Measurements from ENCODE around the gene TCERG1L. TPM values are rescaled to one million over a fixed set of nuclear protein-coding genes. Genes with fewer than 3 reads are reported as not detected.

Gene TCERG1L
- total RNA-seq, 1 donor from 2014 or later, result not detected

GRCh38 chr10:131187926-131188325, 123.6 kb downstream of the TCERG1L start:
- H3K27me3 ChIP-seq, result no peaks in the 10 kb centered on the region
- H3K9me3 ChIP-seq, result no peaks in the 10 kb centered on the region
- intact Hi-C loops (cut with DNase I), result no loop called here
- no peak for TF ChIP-seq POLR2A (IDR thresholded peaks at IDR 0.05)
- TF ChIP-seq CTCF (IDR thresholded peaks at IDR 0.05), result no peak
- TF ChIP-seq POLR2AphosphoS5 (IDR thresholded peaks at IDR 0.05; ENCODE audit: insufficient read depth in 1 of 2, low read depth in 1 of 2), result no peak
- DNase-seq (ENCODE audit: extremely low spot score in 2 of 2), result no peak
- H3K4me3 ChIP-seq, result no peak overlapping the region
- no peak overlapping the region for H3K27ac ChIP-seq
- H3K4me1 ChIP-seq, result no peaks in the 10 kb centered on the region
- H3K36me3 ChIP-seq, result no peaks in the 10 kb centered on the region

- no peaks in the 10 kb centered on the region for H3K27me3 ChIP-seq
- DNase-seq (ENCODE audit: extremely low spot score in 2 of 2), result no peak
- intact Hi-C loops (cut with DNase I), result no loop called here
Observed at GRCh38 chr10:131187274-131187673, 124.2 kb downstream of the TCERG1L start.

GRCh38 chr10:131186547-131187253, 124.8 kb downstream of the TCERG1L start:
- H3K36me3 ChIP-seq, result no peaks in the 10 kb centered on the region
- no peak overlapping the region for H3K4me3 ChIP-seq
- intact Hi-C loops (cut with DNase I), result no loop called here
- TF ChIP-seq POLR2AphosphoS5 (IDR thresholded peaks at IDR 0.05; ENCODE audit: insufficient read depth in 1 of 2, low read depth in 1 of 2) (no peak), CTCF (IDR thresholded peaks at IDR 0.05) (no peak), POLR2A (IDR thresholded peaks at IDR 0.05) (no peak)
- H3K4me1 ChIP-seq, result no peaks in the 10 kb centered on the region
- H3K27me3 ChIP-seq, result no peaks in the 10 kb centered on the region
- H3K9me3 ChIP-seq, result no peaks in the 10 kb centered on the region
- DNase-seq (ENCODE audit: extremely low spot score in 2 of 2), result peak in 1 of 2 donors; percentile 74
- H3K27ac ChIP-seq, result no peak overlapping the region

More at GRCh38 chr10:131187274-131187673, 124.2 kb downstream of the TCERG1L start:
- TF ChIP-seq POLR2AphosphoS5 (IDR thresholded peaks at IDR 0.05; ENCODE audit: insufficient read depth in 1 of 2, low read depth in 1 of 2), result no peak
- no peak for TF ChIP-seq CTCF (IDR thresholded peaks at IDR 0.05)
- no peak for TF ChIP-seq POLR2A (IDR thresholded peaks at IDR 0.05)
- H3K4me1 ChIP-seq, result no peaks in the 10 kb centered on the region
- no peak overlapping the region for H3K27ac ChIP-seq
- H3K9me3 ChIP-seq, result no peaks in the 10 kb centered on the region
- no peaks in the 10 kb centered on the region for H3K36me3 ChIP-seq
- H3K4me3 ChIP-seq, result no peak overlapping the region

GRCh38 chr10:131184503-131184902, 127.0 kb downstream of the TCERG1L start:
- Histone ChIP-seq H3K27me3 (no peaks in the 10 kb centered on the region), H3K9me3 (no peaks in the 10 kb centered on the region), H3K4me3 (no peak overlapping the region), H3K4me1 (no peaks in the 10 kb centered on the region), H3K27ac (no peak overlapping the region), H3K36me3 (no peaks in the 10 kb centered on the region)
- DNase-seq (ENCODE audit: extremely low spot score in 2 of 2), result peak in 1 of 2 donors; percentile 72
- TF ChIP-seq POLR2AphosphoS5 (IDR thresholded peaks at IDR 0.05; ENCODE audit: insufficient read depth in 1 of 2, low read depth in 1 of 2), result no peak
- no peak for TF ChIP-seq CTCF (IDR thresholded peaks at IDR 0.05)
- TF ChIP-seq POLR2A (IDR thresholded peaks at IDR 0.05), result no peak
- intact Hi-C loops (cut with DNase I), result no loop called here

- H3K36me3 ChIP-seq, result no peaks in the 10 kb centered on the region
- TF ChIP-seq POLR2AphosphoS5 (IDR thresholded peaks at IDR 0.05; ENCODE audit: insufficient read depth in 1 of 2, low read depth in 1 of 2) (no peak), CTCF (IDR thresholded peaks at IDR 0.05) (no peak), POLR2A (IDR thresholded peaks at IDR 0.05) (no peak)
- no peak overlapping the region for H3K4me3 ChIP-seq
- H3K27me3 ChIP-seq, result no peaks in the 10 kb centered on the region
- H3K4me1 ChIP-seq, result no peaks in the 10 kb centered on the region
- peak in 1 of 2 donors; percentile 88 for DNase-seq (ENCODE audit: extremely low spot score in 2 of 2)
- no peak overlapping the region for H3K27ac ChIP-seq
- H3K9me3 ChIP-seq, result no peaks in the 10 kb centered on the region
- intact Hi-C loops (cut with DNase I), result no loop called here
Observed at GRCh38 chr10:131183546-131184045, 127.9 kb downstream of the TCERG1L start.
